NB4 (cell line): ENCODE results near the gene STX1A.

Source experiments
- DNase-seq: peaks from one replicate; pipeline ENCODE4 v3.0.0; 2010; ENCODE audit warnings: low read depth
- H3K4me3 ChIP-seq: one replicate; pipeline ENCODE4 v1.5.1; 2011; ENCODE audit warnings: mild to moderate bottlenecking, low read depth, low read length, moderate library complexity
- MYC ChIP-seq: IDR thresholded peaks from 2 replicates; pipeline ENCODE4 v1.6.1; 2011; ENCODE audit warnings: low read depth, low read length
- POLR2A ChIP-seq: IDR thresholded peaks from 2 replicates; pipeline ENCODE4 v1.6.1; 2011; ENCODE audit warnings: mild to moderate bottlenecking; ENCODE audit not compliant: insufficient read length; ENCODE audit errors: extremely low read depth
- TF ChIP-seq, protein P1 (sequence below): IDR thresholded peaks from 2 replicates; pipeline ENCODE4 v1.6.1; 2011; ENCODE audit warnings: low read depth, low read length
- TF ChIP-seq, protein P2 (sequence below): IDR thresholded peaks from one replicate; pipeline ENCODE4 v1.5.1; 2012; ENCODE audit warnings: low read depth, low read length

STX1A gene

DNA sequence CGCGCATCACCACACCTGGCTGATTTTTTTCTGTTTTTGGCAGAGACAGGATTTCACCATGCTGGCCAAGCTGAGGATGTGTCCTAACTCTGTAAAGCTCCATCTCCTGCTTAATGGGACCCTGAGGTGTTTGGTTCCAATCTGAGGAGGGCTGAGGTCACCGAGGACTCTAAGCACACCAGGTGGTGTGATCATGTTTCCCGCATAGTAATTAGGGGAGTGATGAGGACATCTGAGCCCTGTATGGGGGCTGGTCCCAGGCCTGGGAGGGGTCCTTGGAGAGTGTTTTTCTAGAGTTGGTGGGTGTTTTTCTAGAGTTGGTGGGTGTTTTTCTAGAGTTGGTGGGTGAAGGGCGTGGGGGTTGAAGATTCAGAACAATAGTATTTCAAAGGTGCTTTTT is 22.1 kb upstream of the STX1A start:
- TF ChIP-seq MYC (no peak), POLR2A (no peak)
- TF ChIP-seq, protein P1, sequence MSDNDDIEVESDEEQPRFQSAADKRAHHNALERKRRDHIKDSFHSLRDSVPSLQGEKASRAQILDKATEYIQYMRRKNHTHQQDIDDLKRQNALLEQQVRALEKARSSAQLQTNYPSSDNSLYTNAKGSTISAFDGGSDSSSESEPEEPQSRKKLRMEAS, result no peak
- TF ChIP-seq, protein P2, sequence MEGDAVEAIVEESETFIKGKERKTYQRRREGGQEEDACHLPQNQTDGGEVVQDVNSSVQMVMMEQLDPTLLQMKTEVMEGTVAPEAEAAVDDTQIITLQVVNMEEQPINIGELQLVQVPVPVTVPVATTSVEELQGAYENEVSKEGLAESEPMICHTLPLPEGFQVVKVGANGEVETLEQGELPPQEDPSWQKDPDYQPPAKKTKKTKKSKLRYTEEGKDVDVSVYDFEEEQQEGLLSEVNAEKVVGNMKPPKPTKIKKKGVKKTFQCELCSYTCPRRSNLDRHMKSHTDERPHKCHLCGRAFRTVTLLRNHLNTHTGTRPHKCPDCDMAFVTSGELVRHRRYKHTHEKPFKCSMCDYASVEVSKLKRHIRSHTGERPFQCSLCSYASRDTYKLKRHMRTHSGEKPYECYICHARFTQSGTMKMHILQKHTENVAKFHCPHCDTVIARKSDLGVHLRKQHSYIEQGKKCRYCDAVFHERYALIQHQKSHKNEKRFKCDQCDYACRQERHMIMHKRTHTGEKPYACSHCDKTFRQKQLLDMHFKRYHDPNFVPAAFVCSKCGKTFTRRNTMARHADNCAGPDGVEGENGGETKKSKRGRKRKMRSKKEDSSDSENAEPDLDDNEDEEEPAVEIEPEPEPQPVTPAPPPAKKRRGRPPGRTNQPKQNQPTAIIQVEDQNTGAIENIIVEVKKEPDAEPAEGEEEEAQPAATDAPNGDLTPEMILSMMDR, result no peak
- H3K4me3 ChIP-seq, result no peak overlapping the region
- DNase-seq, result no peak

DNA sequence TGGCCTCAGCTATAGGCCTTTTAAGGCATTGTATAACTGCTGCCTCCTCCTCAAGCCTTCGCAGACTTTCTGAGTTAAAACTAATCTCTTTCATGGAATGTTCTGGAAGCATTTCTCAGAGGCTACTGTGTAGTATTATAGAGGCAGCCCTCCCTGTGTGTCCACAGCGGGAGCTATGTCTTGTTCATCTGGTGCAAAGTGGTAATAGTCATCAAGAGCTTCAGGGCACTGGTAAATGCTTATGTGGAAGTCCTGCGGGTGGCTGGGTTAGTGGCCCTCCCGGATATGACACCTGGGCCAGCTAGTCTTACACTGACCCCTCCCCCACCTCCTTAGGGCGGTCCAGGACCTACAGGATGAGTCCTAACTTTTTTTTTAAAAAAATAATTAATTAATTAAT is 21.3 kb upstream of the STX1A start:
- H3K4me3 ChIP-seq, result no peak overlapping the region
- DNase-seq, result no peak
- TF ChIP-seq, protein P1, result no peak
- TF ChIP-seq POLR2A, result no peak
- no peak for TF ChIP-seq MYC

DNA sequence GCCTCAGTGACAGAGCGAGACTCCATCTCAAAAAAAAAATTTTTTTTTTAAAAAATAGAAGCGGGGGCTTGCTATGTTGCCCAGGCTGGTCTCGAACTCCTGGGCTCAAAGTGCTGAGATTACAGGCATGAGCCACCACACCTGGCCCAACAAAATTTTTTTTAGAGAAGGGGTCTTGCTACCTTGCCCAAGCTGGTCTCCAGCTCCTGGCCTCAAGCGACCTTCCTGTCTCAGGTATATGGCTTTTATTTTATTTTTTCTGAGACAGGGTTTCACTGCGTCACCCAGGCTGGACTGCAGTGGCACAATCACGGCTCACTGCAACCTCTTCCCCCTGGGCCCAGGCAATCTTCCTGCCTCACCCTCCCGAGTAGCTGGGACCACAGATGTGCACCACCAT is 20.7 kb upstream of the STX1A start:
- TF ChIP-seq MYC (no peak), POLR2A (no peak)
- TF ChIP-seq, protein P1, result no peak
- TF ChIP-seq, protein P2, result no peak

DNA sequence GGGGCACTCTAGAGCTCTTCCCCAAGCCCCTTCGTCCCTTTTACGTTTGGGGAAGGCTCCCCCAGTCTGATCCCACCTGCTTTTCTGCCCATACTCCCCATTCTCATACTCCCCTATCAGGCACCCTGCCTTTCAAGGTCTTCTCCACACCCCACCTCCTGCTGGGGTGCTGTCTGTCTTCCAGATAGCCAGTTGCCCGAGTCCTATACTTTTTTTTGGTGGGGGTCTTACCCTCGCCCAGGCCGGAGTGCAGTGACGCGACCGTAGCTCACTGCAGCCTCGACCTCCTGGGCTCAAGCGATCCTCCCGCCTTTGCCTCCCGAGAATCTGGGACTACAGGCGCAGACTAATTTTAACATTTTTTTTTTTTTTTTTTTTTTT is 19.9 kb upstream of the STX1A start:
- TF ChIP-seq, protein P1, result no peak
- no peak for TF ChIP-seq POLR2A
- no peak for TF ChIP-seq MYC
- TF ChIP-seq, protein P2, result no peak
- H3K4me3 ChIP-seq, result peak overlapping the region; percentile 72
- no peak for DNase-seq

More for the DNA sequence above, 20.7 kb upstream of the STX1A start:
- no peak for DNase-seq
- no peak overlapping the region for H3K4me3 ChIP-seq

DNA sequence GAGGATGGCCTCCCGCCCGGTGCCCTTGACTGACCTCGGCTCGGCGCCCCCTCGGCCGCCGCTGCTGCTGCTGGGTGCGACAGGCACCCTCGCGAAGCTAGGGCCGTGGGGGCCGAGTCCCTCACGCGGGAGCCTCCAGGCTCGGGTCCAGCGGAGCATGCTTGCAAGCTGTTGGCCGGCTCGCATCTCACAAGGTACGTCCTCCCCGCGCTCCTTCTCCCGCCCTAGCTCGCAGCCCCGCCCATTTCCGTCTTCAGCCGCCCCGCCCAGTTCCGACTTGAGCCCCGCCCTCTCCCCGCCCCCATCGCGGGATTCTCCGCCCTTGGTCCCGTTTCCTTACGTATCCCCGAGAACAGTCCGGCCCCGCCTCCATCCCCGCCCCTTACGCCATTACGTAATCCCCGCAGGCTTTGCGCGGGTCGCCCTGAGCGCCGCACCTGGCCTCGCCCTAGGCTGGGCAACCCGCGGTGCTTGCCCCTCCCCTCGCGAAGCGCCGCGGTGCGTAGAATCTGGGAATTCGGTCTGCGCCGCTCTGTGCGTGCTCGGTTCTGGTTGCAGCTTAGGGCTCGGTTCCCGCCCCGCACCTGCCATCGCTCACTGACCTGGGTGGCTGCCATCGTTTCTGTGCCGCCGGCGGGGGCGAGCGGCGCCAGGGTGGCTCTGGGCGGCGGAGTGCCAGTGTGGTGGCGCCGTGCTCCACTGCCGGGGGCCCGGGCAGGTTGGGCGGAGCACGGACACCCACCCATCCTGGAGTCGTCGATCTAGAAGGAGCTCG is 19.3 kb upstream of the STX1A start, which contains the start of gene ABHD11:
ABHD11 (minus strand) TSS at position 191 of the 775 bp plus-strand sequence; CDS start at position 159, 32 bp downstream.
- TF ChIP-seq POLR2A (peak; percentile 94), MYC (peak; percentile 42; the same call in 1 of the 2 replicates)
- TF ChIP-seq, protein P1, result peak; percentile 73
- TF ChIP-seq, protein P2, result no peak
- H3K4me3 ChIP-seq, result peak within 1 kb of the TSS; percentile 76
- DNase-seq, result peak; percentile 98

DNA sequence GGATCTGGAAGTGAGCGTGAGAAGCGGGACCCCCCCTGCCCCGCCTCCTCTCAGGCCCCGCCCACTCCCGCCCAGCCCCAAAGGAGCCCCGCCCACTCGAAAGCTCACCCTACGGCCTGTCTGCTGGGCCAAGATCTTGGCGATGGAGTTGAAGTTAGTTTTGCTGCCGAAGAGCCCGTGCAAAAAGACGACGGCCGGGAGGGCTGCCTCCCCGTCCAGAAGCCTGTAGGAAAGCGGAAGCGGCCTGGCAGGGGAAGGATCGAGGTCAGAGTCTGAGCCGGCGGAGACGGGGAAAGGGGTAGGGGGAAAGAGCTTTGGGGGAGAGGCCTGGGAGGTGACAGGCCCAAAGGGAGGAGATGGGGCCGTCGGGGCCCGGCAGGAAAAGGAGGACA is 18.7 kb upstream of the STX1A start:
- DNase-seq, result peak; percentile 80
- H3K4me3 ChIP-seq, result peak overlapping the region; percentile 76
- TF ChIP-seq, protein P2, result no peak
- TF ChIP-seq MYC, result 0 out of 2 replicates have a peak, but pooled peaks have one; percentile 4
